Mammary epithelial cell (primary cell): ENCODE measurements around the gene KBTBD4.

ENCODE experiments used
- EZH2 ChIP-seq: IDR thresholded peaks from 2 replicates; pipeline ENCODE4 v1.6.1; 2012; ENCODE audit warnings: low read length, inconsistent platforms, borderline replicate concordance
- TF ChIP-seq, protein P1 (sequence below), 2 donors: IDR thresholded peaks in 1 of 2; conservative IDR thresholded peaks in 1 of 2; 2 replicates each; pipeline ENCODE4 v1.5.1; 2011 to 2012; ENCODE audit warnings: inconsistent platforms in 2 of 2, low read length in 2 of 2, mild to moderate bottlenecking in 2 of 2, control low read depth in 1 of 2, low read depth in 1 of 2; ENCODE audit not compliant: insufficient read depth in 1 of 2; ENCODE audit errors: extremely low read depth in 1 of 2

- TF ChIP-seq EZH2, result no peak
- TF ChIP-seq, protein P1, sequence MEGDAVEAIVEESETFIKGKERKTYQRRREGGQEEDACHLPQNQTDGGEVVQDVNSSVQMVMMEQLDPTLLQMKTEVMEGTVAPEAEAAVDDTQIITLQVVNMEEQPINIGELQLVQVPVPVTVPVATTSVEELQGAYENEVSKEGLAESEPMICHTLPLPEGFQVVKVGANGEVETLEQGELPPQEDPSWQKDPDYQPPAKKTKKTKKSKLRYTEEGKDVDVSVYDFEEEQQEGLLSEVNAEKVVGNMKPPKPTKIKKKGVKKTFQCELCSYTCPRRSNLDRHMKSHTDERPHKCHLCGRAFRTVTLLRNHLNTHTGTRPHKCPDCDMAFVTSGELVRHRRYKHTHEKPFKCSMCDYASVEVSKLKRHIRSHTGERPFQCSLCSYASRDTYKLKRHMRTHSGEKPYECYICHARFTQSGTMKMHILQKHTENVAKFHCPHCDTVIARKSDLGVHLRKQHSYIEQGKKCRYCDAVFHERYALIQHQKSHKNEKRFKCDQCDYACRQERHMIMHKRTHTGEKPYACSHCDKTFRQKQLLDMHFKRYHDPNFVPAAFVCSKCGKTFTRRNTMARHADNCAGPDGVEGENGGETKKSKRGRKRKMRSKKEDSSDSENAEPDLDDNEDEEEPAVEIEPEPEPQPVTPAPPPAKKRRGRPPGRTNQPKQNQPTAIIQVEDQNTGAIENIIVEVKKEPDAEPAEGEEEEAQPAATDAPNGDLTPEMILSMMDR (conservative IDR thresholded peaks at IDR 0.05 in 1 of 2, IDR thresholded peaks at IDR 0.05 in 1 of 2; ENCODE audit: extremely low read depth in 1 of 2, insufficient read depth in 1 of 2, low read depth in 1 of 2, low read length in 2 of 2), result no peak
Measured at GRCh38 chr11:47587039-47587716, 8.4 kb upstream of the KBTBD4 start.
